IPS-11a (cell line): ENCODE data around the gene TLDC2.
"Not testable (repeated sequence)": the region's sequence is repeated elsewhere in the genome, so short reads cannot be mapped to it uniquely, and the experiment has no call there.

Experiments used
- H3K4me3 ChIP-seq: one replicate; pipeline ENCODE4 v1.5.1; 2013; ENCODE audit warnings: low read depth, low read length, control low read depth

TLDC2 gene

GRCh38 chr20:36875702-36876472 is at the start of gene TLDC2:
Gene TLDC2, plus strand, starts transcription at chr20:36876138. Its CDS starts 37 bp downstream, at chr20:36876175.
- H3K4me3 ChIP-seq = no peak within 1 kb of the TSS

GRCh38 chr20:36826554-36827244 is 49.2 kb upstream of the TLDC2 start:
- H3K4me3 ChIP-seq = no peak overlapping the region

- no peak overlapping the region for H3K4me3 ChIP-seq
Observed at GRCh38 chr20:36827541-36828279, 48.2 kb upstream of the TLDC2 start.

GRCh38 chr20:36830791-36831691 is 44.9 kb upstream of the TLDC2 start:
- no peak overlapping the region for H3K4me3 ChIP-seq

- H3K4me3 ChIP-seq = no peak overlapping the region
Observed at GRCh38 chr20:36832791-36833190, 43.1 kb upstream of the TLDC2 start.

- no peak overlapping the region for H3K4me3 ChIP-seq
Observed at GRCh38 chr20:36833275-36834020, 42.5 kb upstream of the TLDC2 start.

GRCh38 chr20:36835025-36835424 is 40.9 kb upstream of the TLDC2 start:
- no peak overlapping the region for H3K4me3 ChIP-seq

GRCh38 chr20:36835453-36836198 is 40.3 kb upstream of the TLDC2 start:
- H3K4me3 ChIP-seq = peak overlapping the region; percentile 4

GRCh38 chr20:36836591-36837269 is 39.2 kb upstream of the TLDC2 start:
- no peak overlapping the region for H3K4me3 ChIP-seq

GRCh38 chr20:36838376-36838775 is 37.6 kb upstream of the TLDC2 start:
- H3K4me3 ChIP-seq = not testable (repeated sequence)

GRCh38 chr20:36839150-36839549 is 36.8 kb upstream of the TLDC2 start:
- no peak overlapping the region for H3K4me3 ChIP-seq

GRCh38 chr20:36841030-36841429 is 34.9 kb upstream of the TLDC2 start:
- not testable (repeated sequence) for H3K4me3 ChIP-seq

GRCh38 chr20:36845288-36845971 is 30.5 kb upstream of the TLDC2 start:
- H3K4me3 ChIP-seq = no peak overlapping the region

- no peak overlapping the region for H3K4me3 ChIP-seq
Observed at GRCh38 chr20:36847009-36847709, 28.8 kb upstream of the TLDC2 start.

- H3K4me3 ChIP-seq = no peak overlapping the region
Observed at GRCh38 chr20:36847710-36848040, 28.3 kb upstream of the TLDC2 start.

GRCh38 chr20:36848078-36848660 is 27.8 kb upstream of the TLDC2 start:
- no peak overlapping the region for H3K4me3 ChIP-seq

GRCh38 chr20:36848677-36849076 is 27.3 kb upstream of the TLDC2 start:
- no peak overlapping the region for H3K4me3 ChIP-seq
